ENCODE results near the gene WBP11.

The WBP11 gene

GRCh38 chr12:14836336-14837210, 33.3 kb upstream of the WBP11 start:
- H3K4me1 ChIP-seq = no peaks in the 10 kb centered on the region
- H3K27me3 ChIP-seq (ENCODE audit: low read depth) = peaks cover 4% of the 10 kb centered on the region; the same call in 1 of the 2 replicates
- no peak for DNase-seq (ENCODE audit: low spot score in 2 of 2)
- in situ Hi-C loops (cut with MboI; ENCODE audit: low sequenced_read_pairs) = no loop called here
- H3K4me3 ChIP-seq = no peak overlapping the region
- H3K36me3 ChIP-seq (replicated peaks) = no peaks in the 10 kb centered on the region
- no peaks in the 10 kb centered on the region for H3K9me3 ChIP-seq

GRCh38 chr12:14834509-14834908, 31.2 kb upstream of the WBP11 start:
- no peak overlapping the region for H3K4me3 ChIP-seq
- H3K27me3 ChIP-seq (ENCODE audit: low read depth) = peaks cover 4% of the 10 kb centered on the region; the same call in 1 of the 2 replicates
- in situ Hi-C loops (cut with MboI; ENCODE audit: low sequenced_read_pairs) = no loop called here
- no peaks in the 10 kb centered on the region for H3K4me1 ChIP-seq
- H3K9me3 ChIP-seq = no peaks in the 10 kb centered on the region
- no peak for DNase-seq (ENCODE audit: low spot score in 2 of 2)
- H3K36me3 ChIP-seq (replicated peaks) = no peaks in the 10 kb centered on the region

GRCh38 chr12:14833952-14834351, 30.7 kb upstream of the WBP11 start:
- H3K4me1 ChIP-seq = no peaks in the 10 kb centered on the region
- no peaks in the 10 kb centered on the region for H3K36me3 ChIP-seq (replicated peaks)
- H3K27me3 ChIP-seq (ENCODE audit: low read depth) = peaks cover 6% of the 10 kb centered on the region; the same call in 1 of the 2 replicates
- DNase-seq (ENCODE audit: low spot score in 2 of 2) = no peak
- no peak overlapping the region for H3K4me3 ChIP-seq
- in situ Hi-C loops (cut with MboI; ENCODE audit: low sequenced_read_pairs) = no loop called here
- H3K9me3 ChIP-seq = no peaks in the 10 kb centered on the region

GRCh38 chr12:14833336-14833735, 30.1 kb upstream of the WBP11 start:
- no peaks in the 10 kb centered on the region for H3K4me1 ChIP-seq
- H3K27me3 ChIP-seq (ENCODE audit: low read depth) = peaks cover 6% of the 10 kb centered on the region; the same call in 1 of the 2 replicates
- no peaks in the 10 kb centered on the region for H3K36me3 ChIP-seq (replicated peaks)
- no peak overlapping the region for H3K4me3 ChIP-seq
- DNase-seq (ENCODE audit: low spot score in 2 of 2) = no peak
- H3K9me3 ChIP-seq = no peaks in the 10 kb centered on the region
- in situ Hi-C loops (cut with MboI; ENCODE audit: low sequenced_read_pairs) = no loop called here

GRCh38 chr12:14828892-14829291, 25.6 kb upstream of the WBP11 start:
- Histone ChIP-seq H3K4me3 (no peak overlapping the region), H3K9me3 (no peaks in the 10 kb centered on the region), H3K27me3 (ENCODE audit: low read depth) (peaks cover 3% of the 10 kb centered on the region; the same call in 1 of the 2 replicates), H3K4me1 (no peaks in the 10 kb centered on the region), H3K36me3 (replicated peaks) (no peaks in the 10 kb centered on the region)
- no peak for DNase-seq (ENCODE audit: low spot score in 2 of 2)
- in situ Hi-C loops (cut with MboI; ENCODE audit: low sequenced_read_pairs) = no loop called here

- H3K9me3 ChIP-seq = no peaks in the 10 kb centered on the region
- no peak for DNase-seq (ENCODE audit: low spot score in 2 of 2)
- H3K4me1 ChIP-seq = no peaks in the 10 kb centered on the region
- H3K4me3 ChIP-seq = no peak overlapping the region
- H3K36me3 ChIP-seq (replicated peaks) = no peaks in the 10 kb centered on the region
- in situ Hi-C loops (cut with MboI; ENCODE audit: low sequenced_read_pairs) = no loop called here
- peaks cover 3% of the 10 kb centered on the region; the same call in 1 of the 2 replicates for H3K27me3 ChIP-seq (ENCODE audit: low read depth)
Observed at GRCh38 chr12:14827043-14827442, 23.8 kb upstream of the WBP11 start.

GRCh38 chr12:14826491-14826890, 23.2 kb upstream of the WBP11 start:
- Histone ChIP-seq H3K27me3 (ENCODE audit: low read depth) (peaks cover 3% of the 10 kb centered on the region; the same call in 1 of the 2 replicates), H3K4me1 (no peaks in the 10 kb centered on the region), H3K36me3 (replicated peaks) (no peaks in the 10 kb centered on the region), H3K4me3 (no peak overlapping the region), H3K9me3 (no peaks in the 10 kb centered on the region)
- in situ Hi-C loops (cut with MboI; ENCODE audit: low sequenced_read_pairs) = no loop called here
- no peak for DNase-seq (ENCODE audit: low spot score in 2 of 2)

GRCh38 chr12:14825256-14825655, 22.0 kb upstream of the WBP11 start:
- in situ Hi-C loops (cut with MboI; ENCODE audit: low sequenced_read_pairs) = no loop called here
- no peak for DNase-seq (ENCODE audit: low spot score in 2 of 2)
- H3K4me3 ChIP-seq = no peak overlapping the region
- no peaks in the 10 kb centered on the region for H3K9me3 ChIP-seq
- H3K27me3 ChIP-seq (ENCODE audit: low read depth) = peaks cover 3% of the 10 kb centered on the region; the same call in 1 of the 2 replicates
- no peaks in the 10 kb centered on the region for H3K36me3 ChIP-seq (replicated peaks)
- no peaks in the 10 kb centered on the region for H3K4me1 ChIP-seq

GRCh38 chr12:14824012-14824634, 20.8 kb upstream of the WBP11 start:
- Histone ChIP-seq H3K4me3 (no peak overlapping the region), H3K9me3 (no peaks in the 10 kb centered on the region), H3K27me3 (ENCODE audit: low read depth) (no peaks in the 10 kb centered on the region), H3K36me3 (replicated peaks) (no peaks in the 10 kb centered on the region), H3K4me1 (no peaks in the 10 kb centered on the region)
- in situ Hi-C loops (cut with MboI; ENCODE audit: low sequenced_read_pairs) = no loop called here
- no peak for DNase-seq (ENCODE audit: low spot score in 2 of 2)

- peaks cover 3% of the 10 kb centered on the region; the same call in 1 of the 2 replicates for H3K27me3 ChIP-seq (ENCODE audit: low read depth)
- no peak within 1 kb of the TSS for H3K4me3 ChIP-seq
- no peaks in the 10 kb centered on the region for H3K36me3 ChIP-seq (replicated peaks)
- DNase-seq (ENCODE audit: low spot score in 2 of 2) = no peak
- no peaks in the 10 kb centered on the region for H3K9me3 ChIP-seq
- in situ Hi-C loops (cut with MboI; ENCODE audit: low sequenced_read_pairs) = no loop called here
- no peaks in the 10 kb centered on the region for H3K4me1 ChIP-seq
Observed at GRCh38 chr12:14814014-14814413, 10.7 kb upstream of the WBP11 start, which contains the start of gene SMCO3. Gene SMCO3, minus strand, starts transcription at chr12:14814182. Its CDS starts 7,502 bp downstream, at chr12:14806680.

GRCh38 chr12:14811486-14811885, 8.2 kb upstream of the WBP11 start:
- H3K36me3 ChIP-seq (replicated peaks) = no peaks in the 10 kb centered on the region
- in situ Hi-C loops (cut with MboI; ENCODE audit: low sequenced_read_pairs) = no loop called here
- no peak for DNase-seq (ENCODE audit: low spot score in 2 of 2)
- H3K4me1 ChIP-seq = no peaks in the 10 kb centered on the region
- H3K27me3 ChIP-seq (ENCODE audit: low read depth) = peaks cover 3% of the 10 kb centered on the region; the same call in 1 of the 2 replicates
- H3K4me3 ChIP-seq = no peak overlapping the region
- no peaks in the 10 kb centered on the region for H3K9me3 ChIP-seq

- Histone ChIP-seq H3K4me1 (no peaks in the 10 kb centered on the region), H3K9me3 (no peaks in the 10 kb centered on the region), H3K4me3 (no peak overlapping the region), H3K36me3 (replicated peaks) (no peaks in the 10 kb centered on the region), H3K27me3 (ENCODE audit: low read depth) (peaks cover 3% of the 10 kb centered on the region; the same call in 1 of the 2 replicates)
- in situ Hi-C loops (cut with MboI; ENCODE audit: low sequenced_read_pairs) = no loop called here
- DNase-seq (ENCODE audit: low spot score in 2 of 2) = peak in 1 of 2 experiments; percentile 16
Observed at GRCh38 chr12:14810953-14811483, 7.7 kb upstream of the WBP11 start.

GRCh38 chr12:14810167-14810952, 7.1 kb upstream of the WBP11 start:
- peaks cover 3% of the 10 kb centered on the region; the same call in 1 of the 2 replicates for H3K27me3 ChIP-seq (ENCODE audit: low read depth)
- H3K4me3 ChIP-seq = no peak overlapping the region
- H3K4me1 ChIP-seq = no peaks in the 10 kb centered on the region
- no peaks in the 10 kb centered on the region for H3K9me3 ChIP-seq
- no peaks in the 10 kb centered on the region for H3K36me3 ChIP-seq (replicated peaks)
- no peak for DNase-seq (ENCODE audit: low spot score in 2 of 2)
- in situ Hi-C loops (cut with MboI; ENCODE audit: low sequenced_read_pairs) = no loop called here
